HEK293T (cell line): ENCODE results near the gene NHS.

ENCODE experiments used
- ARNT ChIP-seq: fragments of 450-650 bp; IDR thresholded peaks from 2 replicates; pipeline ENCODE4 v1.6.1; 2017; ENCODE audit warnings: mild to moderate bottlenecking
- BHLHE40 ChIP-seq: fragments of 450-650 bp; IDR thresholded peaks from 2 replicates; pipeline ENCODE4 v1.6.1; 2016; ENCODE audit warnings: mild to moderate bottlenecking, moderate library complexity, borderline replicate concordance
- CTBP1 ChIP-seq: fragments of 450-650 bp; IDR thresholded peaks from 2 replicates; pipeline ENCODE4 v1.6.1; 2016; ENCODE audit warnings: borderline replicate concordance
- ELF4 ChIP-seq: fragments of 450-650 bp; IDR thresholded peaks from 2 replicates; pipeline ENCODE4 v1.6.1; 2017; ENCODE audit warnings: antibody characterized with exemption
- FOXA1 ChIP-seq: fragments of 450-650 bp; IDR thresholded peaks from 2 replicates; pipeline ENCODE4 v1.6.1; 2016; ENCODE audit warnings: mild to moderate bottlenecking
- FOXK2 ChIP-seq: fragments of 450-650 bp; IDR thresholded peaks from 2 replicates; pipeline ENCODE4 v1.6.1; 2016; ENCODE audit warnings: mild to moderate bottlenecking
- FOXM1 ChIP-seq: fragments of 450-650 bp; IDR thresholded peaks from 2 replicates; pipeline ENCODE4 v1.6.1; 2017; ENCODE audit warnings: mild to moderate bottlenecking, borderline replicate concordance
- HDGF ChIP-seq: fragments of 450-650 bp; IDR thresholded peaks from 2 replicates; pipeline ENCODE4 v1.6.1; 2017; ENCODE audit warnings: antibody characterized with exemption, borderline replicate concordance
- LEF1 ChIP-seq: fragments of 450-650 bp; IDR thresholded peaks from 2 replicates; pipeline ENCODE4 v1.6.1; 2017; ENCODE audit warnings: mild to moderate bottlenecking, borderline replicate concordance
- SUZ12 ChIP-seq: fragments of 450-650 bp; IDR thresholded peaks from 2 replicates; pipeline ENCODE4 v1.6.1; 2016; ENCODE audit warnings: mild to moderate bottlenecking
- TARDBP ChIP-seq: fragments of 450-650 bp; IDR thresholded peaks from 2 replicates; pipeline ENCODE4 v1.6.1; 2016
- ZNF384 ChIP-seq: fragments of 450-650 bp; IDR thresholded peaks from 2 replicates; pipeline ENCODE4 v1.6.1; 2016
- TF ChIP-seq, protein P1 (sequence below): fragments of 450-650 bp; IDR thresholded peaks from 2 replicates; pipeline ENCODE4 v1.6.1; 2016

- no peak for TF ChIP-seq SUZ12
- TF ChIP-seq ARNT: no peak
- no peak for TF ChIP-seq FOXA1
- TF ChIP-seq FOXM1: no peak
- TF ChIP-seq FOXK2: no peak
- no peak for TF ChIP-seq ELF4
- no peak for TF ChIP-seq HDGF
- no peak for TF ChIP-seq BHLHE40
- TF ChIP-seq, protein P1, sequence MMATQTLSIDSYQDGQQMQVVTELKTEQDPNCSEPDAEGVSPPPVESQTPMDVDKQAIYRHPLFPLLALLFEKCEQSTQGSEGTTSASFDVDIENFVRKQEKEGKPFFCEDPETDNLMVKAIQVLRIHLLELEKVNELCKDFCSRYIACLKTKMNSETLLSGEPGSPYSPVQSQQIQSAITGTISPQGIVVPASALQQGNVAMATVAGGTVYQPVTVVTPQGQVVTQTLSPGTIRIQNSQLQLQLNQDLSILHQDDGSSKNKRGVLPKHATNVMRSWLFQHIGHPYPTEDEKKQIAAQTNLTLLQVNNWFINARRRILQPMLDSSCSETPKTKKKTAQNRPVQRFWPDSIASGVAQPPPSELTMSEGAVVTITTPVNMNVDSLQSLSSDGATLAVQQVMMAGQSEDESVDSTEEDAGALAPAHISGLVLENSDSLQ: no peak
- no peak for TF ChIP-seq ZNF384
- TF ChIP-seq LEF1: no peak
- no peak for TF ChIP-seq TARDBP
- TF ChIP-seq CTBP1: no peak
These were observed 28.2 kb downstream of the NHS start for GRCh38 chrX:17403189-17403691.
